ENCODE results near the gene LGALS3. TPM values are rescaled to one million over a fixed set of nuclear protein-coding genes. Genes with fewer than 3 reads are reported as not detected.

Gene LGALS3
- polyA plus RNA-seq, 1 donor (not counting 4 experiments of a cell fraction or from before 2014, with no cell fraction given): 193 TPM

- Histone ChIP-seq H3K27me3 (ENCODE audit: control insufficient read depth, extremely low read depth, insufficient read depth, low read length) (no peaks in the 10 kb centered on the region), H3K4me2 (ENCODE audit: control insufficient read depth, extremely low read depth, insufficient read depth, low read depth, low read length) (no peak overlapping the region), H3K9me3 (ENCODE audit: control insufficient read depth, low read depth, low read length) (no peaks in the 10 kb centered on the region), H4K20me1 (ENCODE audit: control insufficient read depth, extremely low read depth, insufficient read depth, low read length) (peaks cover 7% of the 10 kb centered on the region), H3K36me3 (ENCODE audit: control insufficient read depth in 2 of 2, extremely low read depth in 1 of 2, insufficient read depth in 2 of 2, low read length in 2 of 2) (peaks cover 41 to 67% of the 10 kb centered on the region in 2 experiments), H3K9me1 (ENCODE audit: control insufficient read depth, extremely low read depth, insufficient read depth, low read length) (peaks cover 5% of the 10 kb centered on the region), H3K27ac (ENCODE audit: control insufficient read depth, insufficient read depth, low read length) (no peak overlapping the region), H3K4me1 (ENCODE audit: control insufficient read depth, extremely low read depth, insufficient read depth, low read length) (peaks cover 18% of the 10 kb centered on the region), H3K9ac (ENCODE audit: control insufficient read depth, extremely low read depth, insufficient read depth, low read length) (no peak overlapping the region), H2AFZ (ENCODE audit: control insufficient read depth, low read length) (no peak overlapping the region), H3K4me3 (ENCODE audit: control insufficient read depth in 2 of 3, extremely low read depth in 1 of 3, insufficient read depth in 2 of 3, low read depth in 1 of 3, low read length in 3 of 3) (no peak overlapping the region), H3K79me2 (ENCODE audit: control insufficient read depth, insufficient read depth, low read length) (peaks cover 38% of the 10 kb centered on the region)
- TF ChIP-seq EZH2 (IDR thresholded peaks at IDR 0.05; ENCODE audit: low read length): no peak
- TF ChIP-seq CTCF (optimal IDR thresholded peaks at IDR 0.05 in 1 of 3, IDR thresholded peaks at IDR 0.05 in 1 of 3, conservative IDR thresholded peaks at IDR 0.05 in 1 of 3; ENCODE audit: extremely low read depth in 1 of 3, insufficient read depth in 2 of 3, low read length in 3 of 3): no peak
- dilution Hi-C loops (cut with MboI; ENCODE audit: extremely low pct_ligation_motif_present, low sequenced_read_pairs): no loop called here
- no peak for DNase-seq (ENCODE audit: low read depth, low spot score)
- FAIRE-seq: no peak
Observed at GRCh38 chr14:55139696-55140509, 10.9 kb downstream of the LGALS3 start.

- Histone ChIP-seq H3K27me3 (ENCODE audit: control insufficient read depth, extremely low read depth, insufficient read depth, low read length) (no peaks in the 10 kb centered on the region), H3K9ac (ENCODE audit: control insufficient read depth, extremely low read depth, insufficient read depth, low read length) (no peak overlapping the region), H2AFZ (ENCODE audit: control insufficient read depth, low read length) (no peak overlapping the region), H4K20me1 (ENCODE audit: control insufficient read depth, extremely low read depth, insufficient read depth, low read length) (peaks cover 6% of the 10 kb centered on the region), H3K9me1 (ENCODE audit: control insufficient read depth, extremely low read depth, insufficient read depth, low read length) (peaks cover 2% of the 10 kb centered on the region), H3K9me3 (ENCODE audit: control insufficient read depth, low read depth, low read length) (no peaks in the 10 kb centered on the region), H3K79me2 (ENCODE audit: control insufficient read depth, insufficient read depth, low read length) (peaks cover 19% of the 10 kb centered on the region), H3K4me3 (ENCODE audit: control insufficient read depth in 2 of 3, extremely low read depth in 1 of 3, insufficient read depth in 2 of 3, low read depth in 1 of 3, low read length in 3 of 3) (no peak overlapping the region), H3K4me1 (ENCODE audit: control insufficient read depth, extremely low read depth, insufficient read depth, low read length) (peaks cover 7% of the 10 kb centered on the region), H3K36me3 (ENCODE audit: control insufficient read depth in 2 of 2, extremely low read depth in 1 of 2, insufficient read depth in 2 of 2, low read length in 2 of 2) (peaks cover 45 to 68% of the 10 kb centered on the region in 2 experiments), H3K4me2 (ENCODE audit: control insufficient read depth, extremely low read depth, insufficient read depth, low read depth, low read length) (no peak overlapping the region), H3K27ac (ENCODE audit: control insufficient read depth, insufficient read depth, low read length) (no peak overlapping the region)
- DNase-seq (ENCODE audit: low read depth, low spot score): no peak
- dilution Hi-C loops (cut with MboI; ENCODE audit: extremely low pct_ligation_motif_present, low sequenced_read_pairs): no loop called here
- no peak for FAIRE-seq
- TF ChIP-seq CTCF (optimal IDR thresholded peaks at IDR 0.05 in 1 of 3, IDR thresholded peaks at IDR 0.05 in 1 of 3, conservative IDR thresholded peaks at IDR 0.05 in 1 of 3; ENCODE audit: extremely low read depth in 1 of 3, insufficient read depth in 2 of 3, low read length in 3 of 3): no peak
- no peak for TF ChIP-seq EZH2 (IDR thresholded peaks at IDR 0.05; ENCODE audit: low read length)
Observed at GRCh38 chr14:55141825-55142224, 12.8 kb downstream of the LGALS3 start.

All from keratinocyte (primary cell).